HTERT RPE-1 (cell line): ENCODE measurements around the gene SOCS7.
"Not testable (repeated sequence)": the region's sequence is repeated elsewhere in the genome, so short reads cannot be mapped to it uniquely, and the experiment has no call there.

Experiments
- in situ Hi-C: fragments of 300-500 bp; cut with MboI; formaldehyde crosslinking; loops from 4 replicates; pipeline ENCODE4 v1.14.3; 2020; ENCODE audit warnings: low sequenced_read_pairs

SOCS7 gene

DNA sequence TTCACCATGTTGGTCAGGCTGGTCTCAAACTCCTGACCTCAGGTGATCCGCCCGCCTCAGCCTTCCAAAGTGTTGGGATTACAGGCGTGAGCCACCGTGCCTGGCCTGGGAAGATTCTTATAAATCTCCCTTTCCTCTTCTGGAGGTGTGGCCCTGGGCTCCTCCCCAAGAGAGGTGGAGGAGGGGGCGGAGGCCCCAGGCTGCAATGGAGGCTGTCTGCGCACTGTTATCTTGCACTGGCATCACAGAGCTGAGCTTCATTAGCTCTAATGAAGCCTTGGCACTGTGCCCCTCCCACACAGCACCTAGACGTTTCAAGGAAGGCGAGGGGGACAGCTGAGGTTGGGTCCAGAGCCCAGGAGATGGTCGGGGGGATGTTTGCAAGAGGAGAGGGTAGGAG is 84.2 kb downstream of the SOCS7 start:
- in situ Hi-C loops, result no loop called here

DNA sequence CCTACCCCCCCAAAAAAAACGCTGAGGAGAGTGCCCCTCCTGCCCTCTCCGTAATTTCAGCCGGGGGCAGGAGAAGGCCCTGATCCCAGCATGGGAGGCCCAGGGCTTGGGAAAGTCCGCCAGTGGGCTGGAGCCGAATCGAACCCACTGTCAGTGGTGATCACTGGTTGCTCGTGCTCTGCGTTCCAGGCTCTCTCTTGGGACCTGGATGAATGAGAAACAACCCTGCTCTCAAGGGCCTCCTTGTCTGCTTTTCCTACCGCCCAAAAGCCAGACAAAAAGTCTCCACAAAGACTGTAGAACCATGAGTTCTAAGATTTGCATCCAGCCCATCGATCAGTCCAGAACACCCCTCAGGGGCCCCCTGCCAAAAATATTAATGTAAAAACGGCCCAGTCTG is 84.7 kb downstream of the SOCS7 start:
- in situ Hi-C loops, result no loop called here

DNA sequence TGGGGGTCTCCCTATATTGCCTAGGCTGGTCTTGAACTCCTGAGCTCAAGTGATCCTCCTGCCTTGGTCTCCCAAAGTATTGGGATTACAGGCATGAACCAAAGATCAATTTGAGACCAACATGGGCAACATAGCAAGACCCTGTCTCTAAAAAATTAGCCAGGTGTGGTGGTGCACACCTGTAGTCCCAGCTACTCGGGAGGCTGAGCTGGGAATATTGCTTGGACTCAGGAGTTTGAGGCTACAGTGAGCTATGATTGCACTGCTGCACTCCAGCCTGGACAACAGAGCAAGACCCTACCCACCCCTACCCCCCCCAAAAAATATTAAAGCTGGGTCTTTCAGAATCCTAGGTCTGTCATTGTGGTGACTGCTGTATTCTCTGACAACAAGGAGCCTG is 85.7 kb downstream of the SOCS7 start:
- in situ Hi-C loops, result not testable (repeated sequence)

DNA sequence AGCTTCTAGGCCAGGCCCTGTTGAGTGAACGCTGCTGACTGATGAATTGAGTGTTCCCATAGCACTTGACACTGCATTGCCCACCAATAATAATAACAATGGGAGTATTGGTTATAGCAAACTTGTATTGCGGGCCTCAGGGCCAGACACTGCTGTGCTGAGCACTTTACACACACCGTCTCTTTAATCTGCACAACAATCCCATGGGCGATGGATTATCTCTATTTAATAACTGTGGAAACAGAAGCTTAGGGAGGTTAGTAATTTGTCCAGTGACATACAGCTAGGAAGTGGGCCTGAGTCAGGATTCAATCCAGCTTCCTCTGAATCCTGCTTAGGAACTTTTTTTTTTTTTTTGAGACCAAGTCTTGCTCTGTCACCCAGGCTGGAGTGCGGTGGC is 87.8 kb downstream of the SOCS7 start:
- in situ Hi-C loops, result no loop called here

GRCh38 chr17:38440614-38441397 is 89.2 kb downstream of the SOCS7 start:
- in situ Hi-C loops, result no loop called here

DNA sequence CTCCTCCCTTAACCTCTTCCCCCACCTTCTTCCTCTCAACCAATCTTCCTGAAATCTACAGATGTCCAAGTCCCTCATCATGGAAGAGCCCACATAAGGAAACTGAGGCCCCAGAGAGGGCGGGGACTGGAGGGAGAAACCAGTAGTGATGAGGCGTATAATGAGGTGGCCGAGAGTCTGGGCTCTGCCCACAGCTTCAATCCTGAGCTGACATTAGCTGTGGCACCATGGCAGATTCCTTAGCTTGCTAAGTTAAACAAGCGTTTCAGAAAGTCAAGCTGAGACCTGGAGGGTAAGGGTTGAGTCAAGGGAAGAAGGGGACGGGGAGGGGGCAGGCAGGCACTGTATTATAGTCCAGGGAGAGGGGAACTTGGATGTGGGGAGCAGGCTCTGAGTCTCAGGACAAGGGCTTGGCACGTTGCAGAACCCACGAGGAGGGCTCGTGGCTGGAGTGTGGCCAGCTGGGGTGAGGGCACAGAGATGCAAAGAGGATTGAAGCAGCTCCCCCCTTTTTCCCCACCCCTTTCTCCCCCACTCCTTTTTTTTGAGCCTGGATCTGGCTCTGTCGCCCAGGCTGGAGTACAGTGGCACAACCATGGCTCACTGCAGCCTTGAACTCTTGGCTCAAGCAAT is 89.9 kb downstream of the SOCS7 start:
- in situ Hi-C loops, result no loop called here

GRCh38 chr17:38442548-38442947 is 90.9 kb downstream of the SOCS7 start:
- in situ Hi-C loops, result no loop called here

DNA sequence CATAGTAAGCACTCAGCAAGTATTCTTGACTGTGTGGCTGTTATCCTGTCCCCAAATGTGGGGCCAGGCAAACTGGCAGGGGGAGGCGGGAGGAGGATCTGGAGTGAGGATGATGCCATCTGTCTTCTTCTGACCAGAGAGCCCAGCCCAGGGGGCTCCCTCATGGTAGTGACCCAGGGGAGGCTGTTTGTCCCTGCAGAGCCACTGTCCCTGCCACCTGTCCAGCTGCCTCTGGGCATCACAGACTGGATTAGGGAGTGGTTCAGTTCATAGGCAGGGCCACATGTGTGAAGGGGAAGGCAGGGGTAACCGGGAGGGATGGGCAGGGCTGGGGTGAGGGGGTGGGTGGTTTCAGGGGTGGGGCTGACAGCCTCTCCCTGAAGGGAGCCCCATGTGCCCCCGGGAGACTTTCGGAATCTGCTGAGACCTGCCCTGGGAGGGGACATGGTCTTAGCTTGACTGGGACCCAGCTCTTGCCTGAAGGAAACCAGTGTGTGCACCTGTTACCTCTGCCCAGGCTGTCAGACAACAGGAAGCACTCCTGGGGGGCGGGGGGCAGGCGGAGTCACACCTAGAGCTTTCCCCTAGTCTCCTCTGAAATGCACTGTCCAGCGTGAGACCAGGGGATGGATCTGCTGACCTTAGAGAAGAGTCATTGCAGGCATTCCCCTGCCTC is 91.8 kb downstream of the SOCS7 start:
- in situ Hi-C loops, result no loop called here

GRCh38 chr17:38444151-38444550 is 92.5 kb downstream of the SOCS7 start:
- in situ Hi-C loops, result no loop called here

GRCh38 chr17:38447502-38448085 is 96.0 kb downstream of the SOCS7 start:
- in situ Hi-C loops, result no loop called here

GRCh38 chr17:38448208-38448771 is 96.6 kb downstream of the SOCS7 start:
- in situ Hi-C loops, result no loop called here

GRCh38 chr17:38449364-38449763 is 97.7 kb downstream of the SOCS7 start:
- in situ Hi-C loops, result no loop called here

- in situ Hi-C loops, result no loop called here
Measured at GRCh38 chr17:38450557-38451029, 98.9 kb downstream of the SOCS7 start.

- in situ Hi-C loops, result no loop called here
Measured at GRCh38 chr17:38451030-38451839, 99.6 kb downstream of the SOCS7 start.

- in situ Hi-C loops, result no loop called here
Measured at GRCh38 chr17:38451840-38452529, 100.3 kb downstream of the SOCS7 start.

DNA sequence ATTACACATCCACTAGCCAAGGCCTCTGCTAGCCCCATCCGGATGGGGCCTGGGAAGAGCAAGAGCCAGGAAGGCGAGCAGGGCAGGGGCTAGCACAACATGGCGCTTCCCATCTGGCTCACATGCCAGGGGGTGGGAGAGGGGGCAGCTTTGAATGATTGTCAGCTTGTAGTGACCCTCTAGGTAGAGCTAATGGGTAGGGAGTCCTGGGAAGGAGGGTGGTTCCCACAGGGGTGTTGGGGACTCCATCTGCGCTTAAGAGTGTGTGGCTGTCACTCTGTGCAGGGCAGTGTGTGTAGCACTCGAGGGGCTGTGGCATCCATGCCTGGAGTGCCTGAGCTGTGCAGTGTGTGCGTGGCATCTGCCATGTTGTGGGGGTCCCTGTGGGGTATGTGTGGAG is 101.1 kb downstream of the SOCS7 start:
- in situ Hi-C loops, result no loop called here

GRCh38 chr17:38453951-38454421 is 102.3 kb downstream of the SOCS7 start:
- in situ Hi-C loops, result no loop called here

DNA sequence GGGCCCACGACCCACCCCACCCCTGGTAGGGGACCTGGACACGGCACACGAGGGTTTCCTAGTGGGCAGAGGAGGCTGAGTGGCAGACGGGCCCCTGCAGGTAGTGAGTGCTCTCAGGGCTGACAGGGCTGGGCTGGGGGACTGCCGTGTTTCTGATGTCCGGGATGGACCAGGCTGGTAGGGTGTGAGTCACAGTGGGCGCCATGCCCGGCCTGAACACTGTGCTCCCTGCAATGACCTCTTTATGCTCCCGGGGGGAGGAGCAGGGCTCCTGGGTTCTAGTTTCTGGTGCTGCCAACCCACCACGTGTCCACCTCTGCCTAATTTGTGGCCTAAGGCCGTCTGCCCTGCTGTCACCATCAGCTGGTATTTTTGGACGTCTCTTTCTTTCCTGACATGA is 102.9 kb downstream of the SOCS7 start:
- in situ Hi-C loops, result no loop called here
